Esophagus squamous epithelium (tissue), 5 donors: ENCODE results near the gene MFN1. TPM values are rescaled to one million over a fixed set of nuclear protein-coding genes. Genes with fewer than 3 reads are reported as not detected.

Experiments used
- DNase-seq: peaks from one replicate; lab custom pipeline; 2025; lab: John Stamatoyannopoulos, UW
- H3K27ac ChIP-seq, 4 donors: fragments of 200-600 bp; sonication (generic); one replicate each; pipeline ENCODE4 v1.5.1; 2016 to 2019; ENCODE audit warnings: mild to moderate bottlenecking in 1 of 4
- H3K27me3 ChIP-seq, 4 donors: fragments of 200-600 bp; sonication (generic); 1 replicate in 3 of 4; 2 replicates in 1 of 4; pipeline versions ENCODE4 v1.5.1 to v1.6.0; 2017 to 2021; ENCODE audit warnings: antibody characterized with exemption in 1 of 4
- H3K36me3 ChIP-seq, 3 donors: fragments of 200-600 bp; sonication (generic); one replicate each; pipeline ENCODE4 v1.5.1; 2016 to 2019
- H3K4me1 ChIP-seq, 3 donors: fragments of 200-600 bp; sonication (generic); one replicate each; pipeline ENCODE4 v1.5.1; 2017 to 2019
- H3K4me3 ChIP-seq, 4 donors: fragments of 200-600 bp; sonication (generic); 1 replicate in 3 of 4; 2 replicates in 1 of 4; pipeline ENCODE4 v1.5.1; 2016 to 2019; ENCODE audit warnings: mild to moderate bottlenecking in 2 of 4, moderate library complexity in 1 of 4
- H3K9me3 ChIP-seq, 3 donors: fragments of 200-600 bp; sonication (generic); one replicate each; pipeline ENCODE4 v1.5.1; 2016 to 2019
- CTCF ChIP-seq, 6 experiments: fragments of 450-650 bp in 4 of 6; fragments of 200-600 bp in 2 of 6; sonication (generic) in 2 of 6; IDR thresholded peaks; one replicate each; pipeline ENCODE4 v1.5.1; 2016 to 2019; ENCODE audit warnings: antibody characterized with exemption in 6 of 6, mild to moderate bottlenecking in 4 of 6, moderate library complexity in 4 of 6
- POLR2A ChIP-seq, 4 donors: fragments of 450-650 bp; IDR thresholded peaks; one replicate each; pipeline ENCODE4 v1.6.1; 2017; ENCODE audit warnings: antibody characterized with exemption in 4 of 4, mild to moderate bottlenecking in 4 of 4, moderate library complexity in 3 of 4
- WGBS, 2 donors: methylation state at CpG; one replicate each; pipeline ENCODE4 v1.1.5; 2018; 5-methylcytosine and 5-hydroxymethylcytosine counted together
- intact Hi-C: fragments of 100-400 bp; cut with DNase I; formaldehyde crosslinking; loops from one replicate; pipeline ENCODE4 v1.15.0; 2022
- total RNA-seq, 4 donors: library from RNA; depleted of rRNA; stranded (reverse); fragments of >200 nt; gene quantifications; one replicate each; pipeline ENCODE4 v1.1.0, GENCODE V29; 2016
- donor health status: DM: yes; HTN: yes; CAD: no.

Gene MFN1
- total RNA-seq, 4 donors from 2014 or later, result 25.2 to 55.3 (median 38.2) TPM

GRCh38 chr3:179425075-179425474 lies 77.6 kb downstream of the MFN1 start:
- no peak overlapping the region for H3K27ac ChIP-seq
- DNase-seq, result no peak
- no peaks in the 10 kb centered on the region for H3K27me3 ChIP-seq
- TF ChIP-seq CTCF (IDR thresholded peaks at IDR 0.05), result no peak
- TF ChIP-seq POLR2A (IDR thresholded peaks at IDR 0.05), result no peak
- peaks cover 0 to 42% (median 0%) of the 10 kb centered on the region in 3 donors for H3K36me3 ChIP-seq
- H3K4me1 ChIP-seq, result peaks cover 0 to 20% (median 0%) of the 10 kb centered on the region in 3 donors
- no peak overlapping the region for H3K4me3 ChIP-seq
- intact Hi-C loops, result loop anchor here (10.0 kb wide), 1 partner anchor 130 kb away; no protein-coding TSS in a partner anchor
- 84 to 96% methylated on average over 6 of the region's 6 CpGs for WGBS, 2 donors
- no peaks in the 10 kb centered on the region for H3K9me3 ChIP-seq

GRCh38 chr3:179428876-179429548 lies 81.5 kb downstream of the MFN1 start:
- WGBS, 2 donors, result 74 to 90% methylated on average over 7 to 8 of the region's 8 CpGs
- no peak for TF ChIP-seq CTCF (IDR thresholded peaks at IDR 0.05)
- no peak for TF ChIP-seq POLR2A (IDR thresholded peaks at IDR 0.05)
- H3K27me3 ChIP-seq, result no peaks in the 10 kb centered on the region
- DNase-seq, result no peak
- no peaks in the 10 kb centered on the region for H3K9me3 ChIP-seq
- intact Hi-C loops, result loop anchor here (10.0 kb wide), 1 partner anchor 126 kb away; no protein-coding TSS in a partner anchor
- H3K36me3 ChIP-seq, result peaks cover 0 to 22% (median 0%) of the 10 kb centered on the region in 3 donors
- H3K4me1 ChIP-seq, result peaks cover 0 to 51% (median 16%) of the 10 kb centered on the region in 3 donors
- H3K27ac ChIP-seq, result no peak overlapping the region
- H3K4me3 ChIP-seq, result no peak overlapping the region

- Histone ChIP-seq H3K27ac (peak overlapping the region in 1 of 4 donors; percentile 15), H3K4me3 (no peak overlapping the region), H3K9me3 (no peaks in the 10 kb centered on the region), H3K4me1 (peaks cover 0 to 61% (median 16%) of the 10 kb centered on the region in 3 donors), H3K36me3 (peaks cover 0 to 8% (median 0%) of the 10 kb centered on the region in 3 donors), H3K27me3 (no peaks in the 10 kb centered on the region)
- no peak for DNase-seq
- no peak for TF ChIP-seq CTCF (IDR thresholded peaks at IDR 0.05)
- TF ChIP-seq POLR2A (IDR thresholded peaks at IDR 0.05), result no peak
- 70 to 80% methylated on average over 2 of the region's 2 CpGs for WGBS, 2 donors
- intact Hi-C loops, result no loop called here
Measured at GRCh38 chr3:179430277-179430870, 82.9 kb downstream of the MFN1 start.

GRCh38 chr3:179432021-179432420 lies 84.5 kb downstream of the MFN1 start:
- intact Hi-C loops, result no loop called here
- 39 to 69% methylated on average over 3 of the region's 3 CpGs for WGBS, 2 donors
- Histone ChIP-seq H3K9me3 (no peaks in the 10 kb centered on the region), H3K4me3 (no peak overlapping the region), H3K27me3 (no peaks in the 10 kb centered on the region), H3K4me1 (peaks cover 0 to 74% (median 20%) of the 10 kb centered on the region in 3 donors), H3K36me3 (no peaks in the 10 kb centered on the region), H3K27ac (peak overlapping the region in 2 of 4 donors; percentile 2 to 25)
- TF ChIP-seq CTCF (IDR thresholded peaks at IDR 0.05), result no peak
- DNase-seq, result no peak

GRCh38 chr3:179432451-179432850 lies 84.9 kb downstream of the MFN1 start:
- WGBS, 2 donors, result 41 to 60% methylated on average over 1 of the region's 1 CpG
- Histone ChIP-seq H3K4me1 (peaks cover 0 to 77% (median 20%) of the 10 kb centered on the region in 3 donors), H3K27ac (peak overlapping the region in 2 of 4 donors; percentile 2 to 14)

More at GRCh38 chr3:179432451-179432850, 84.9 kb downstream of the MFN1 start:
- Histone ChIP-seq H3K36me3 (no peaks in the 10 kb centered on the region), H3K4me3 (no peak overlapping the region), H3K27me3 (no peaks in the 10 kb centered on the region), H3K9me3 (no peaks in the 10 kb centered on the region)
- intact Hi-C loops, result no loop called here
- DNase-seq, result no peak
- TF ChIP-seq POLR2A (IDR thresholded peaks at IDR 0.05) (no peak), CTCF (IDR thresholded peaks at IDR 0.05) (no peak)
